ENCODE results near the gene SLIT1.

SLIT1 gene

GRCh38 chr10:97116462-97117162 lies 69.1 kb downstream of the SLIT1 start:
- DNase-seq (ENCODE audit: low read depth in 2 of 2, low spot score in 1 of 2) = no peak

GRCh38 chr10:97115846-97116245 lies 69.9 kb downstream of the SLIT1 start:
- no peak for DNase-seq (ENCODE audit: low read depth in 2 of 2, low spot score in 1 of 2)

DNA sequence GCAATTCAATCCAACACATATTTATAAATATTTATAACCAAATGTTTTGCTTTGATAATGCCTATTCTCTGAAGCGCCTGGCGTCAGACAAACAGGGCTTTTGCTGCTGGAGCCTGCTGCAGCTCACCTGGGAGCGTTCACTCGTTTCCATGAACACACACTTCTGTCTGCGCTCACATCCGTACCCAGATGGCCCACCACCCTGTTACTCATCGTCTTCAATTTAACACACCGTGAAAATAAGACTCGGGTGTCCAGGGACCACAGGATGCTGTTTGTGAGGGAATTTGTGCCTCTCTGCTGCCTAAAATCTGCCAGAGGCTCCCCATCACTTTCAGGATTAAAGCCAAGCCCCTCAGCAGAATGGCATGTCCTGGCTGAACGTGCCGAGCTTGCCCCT lies 74.1 kb downstream of the SLIT1 start:
- no peak for DNase-seq (ENCODE audit: low read depth in 2 of 2, low spot score in 1 of 2)

DNA sequence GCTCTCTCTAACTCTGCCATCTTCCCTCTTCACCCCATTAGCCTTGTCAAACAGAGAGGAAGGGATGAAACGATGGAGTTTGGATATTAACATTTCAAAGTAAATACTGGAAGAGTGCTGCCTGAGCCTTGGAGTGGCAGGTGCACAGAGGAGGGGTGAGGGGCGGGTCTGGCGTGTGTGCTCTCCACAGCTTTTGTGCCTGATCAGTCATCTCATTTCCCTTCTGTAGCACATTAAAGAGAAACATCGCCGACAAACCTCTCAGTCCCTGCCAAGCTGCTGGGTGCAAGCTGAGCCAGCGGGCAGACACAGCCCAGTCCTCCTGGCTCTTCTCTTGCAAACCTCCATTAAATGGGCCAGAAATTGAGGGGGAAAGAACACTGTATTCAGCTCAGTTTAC lies 76.2 kb downstream of the SLIT1 start:
- DNase-seq (ENCODE audit: low read depth in 2 of 2, low spot score in 1 of 2) = no peak

- no peak for DNase-seq (ENCODE audit: low read depth in 2 of 2, low spot score in 1 of 2)
These were observed 78.2 kb downstream of the SLIT1 start for GRCh38 chr10:97107551-97107950.

DNA sequence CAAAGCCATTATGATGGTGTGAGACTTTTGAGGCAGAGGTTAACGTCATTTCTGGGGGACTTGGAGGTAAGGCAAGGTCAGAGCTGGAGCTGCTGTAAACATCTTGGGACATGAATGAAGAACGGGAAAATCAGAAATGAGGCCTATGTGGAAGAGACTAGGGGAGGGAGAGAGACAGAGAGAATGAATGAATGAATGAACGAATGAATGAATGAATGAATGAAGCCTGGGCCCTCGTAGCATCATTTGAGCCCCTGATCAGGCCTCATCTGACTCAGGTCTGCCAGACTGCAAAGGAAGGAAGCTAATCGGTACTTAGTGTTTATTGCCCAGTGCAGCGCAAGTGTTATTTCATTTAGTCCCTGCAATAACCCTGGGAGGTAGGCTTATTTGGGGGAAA lies 79.6 kb downstream of the SLIT1 start:
- DNase-seq (ENCODE audit: low read depth in 2 of 2, low spot score in 1 of 2) = no peak

DNA sequence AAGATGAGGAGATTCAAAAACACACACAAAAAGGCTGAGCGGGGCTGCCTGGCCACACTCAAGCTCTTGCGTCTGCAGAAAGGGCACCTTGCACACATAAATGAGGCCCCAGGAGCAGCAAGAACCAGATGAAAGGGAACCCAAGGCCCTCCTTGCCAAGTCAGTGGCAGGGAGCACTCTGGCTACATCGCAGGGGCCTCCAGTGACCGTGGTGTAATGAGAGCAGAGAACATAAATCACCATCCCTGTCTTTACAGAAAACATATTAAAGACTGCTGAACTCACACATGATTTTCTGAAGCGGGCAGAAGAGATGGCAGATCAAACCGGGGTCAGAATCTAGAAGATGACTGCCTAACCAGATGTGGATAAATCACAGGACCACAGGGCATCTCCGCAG lies 80.5 kb downstream of the SLIT1 start:
- DNase-seq (ENCODE audit: low read depth in 2 of 2, low spot score in 1 of 2) = no peak

GRCh38 chr10:97103316-97104080 lies 82.3 kb downstream of the SLIT1 start:
- DNase-seq (ENCODE audit: low read depth in 2 of 2, low spot score in 1 of 2) = no peak

GRCh38 chr10:97102441-97102840 lies 83.3 kb downstream of the SLIT1 start:
- DNase-seq (ENCODE audit: low read depth in 2 of 2, low spot score in 1 of 2) = no peak

DNA sequence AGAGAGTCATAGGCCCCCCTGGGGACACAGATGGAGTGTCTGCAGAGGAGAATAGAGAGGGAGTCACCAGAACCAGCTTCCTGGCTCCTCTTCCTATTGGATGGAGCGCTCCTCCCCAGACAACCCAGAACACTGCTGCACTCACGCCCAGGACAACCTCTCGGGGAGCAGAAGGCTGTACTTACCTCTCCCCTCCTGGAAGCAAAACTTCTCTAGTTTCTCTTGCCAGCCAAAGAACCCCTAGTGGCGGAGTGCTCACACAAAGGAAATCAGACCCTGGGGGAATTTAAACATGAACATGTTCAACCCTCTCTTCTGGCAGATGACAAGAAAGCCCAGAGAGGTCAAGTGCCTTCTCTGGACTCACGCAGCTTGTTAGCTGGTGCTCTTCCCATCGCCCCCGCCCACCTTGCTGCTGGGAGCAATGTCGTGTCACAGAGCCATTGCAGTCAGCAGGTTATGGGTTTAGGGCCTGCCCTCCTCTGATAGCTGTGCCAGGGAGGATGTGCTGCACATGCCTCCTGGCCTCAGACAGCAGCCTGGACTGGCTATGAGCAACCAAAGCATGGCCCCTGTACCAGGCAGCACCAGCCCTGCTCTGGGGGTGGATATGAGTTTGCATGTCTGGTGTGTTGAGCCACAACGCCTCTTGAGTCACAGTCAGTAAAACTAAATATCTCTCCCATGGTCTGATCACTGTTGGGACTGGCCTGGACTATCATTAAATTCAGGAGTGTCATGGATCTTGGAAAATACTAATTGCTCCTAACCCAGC lies 84.4 kb downstream of the SLIT1 start:
- DNase-seq (ENCODE audit: low read depth in 2 of 2, low spot score in 1 of 2) = no peak

- no peak for DNase-seq (ENCODE audit: low read depth in 2 of 2, low spot score in 1 of 2)
These were observed 85.1 kb downstream of the SLIT1 start for GRCh38 chr10:97100657-97101056.

DNA sequence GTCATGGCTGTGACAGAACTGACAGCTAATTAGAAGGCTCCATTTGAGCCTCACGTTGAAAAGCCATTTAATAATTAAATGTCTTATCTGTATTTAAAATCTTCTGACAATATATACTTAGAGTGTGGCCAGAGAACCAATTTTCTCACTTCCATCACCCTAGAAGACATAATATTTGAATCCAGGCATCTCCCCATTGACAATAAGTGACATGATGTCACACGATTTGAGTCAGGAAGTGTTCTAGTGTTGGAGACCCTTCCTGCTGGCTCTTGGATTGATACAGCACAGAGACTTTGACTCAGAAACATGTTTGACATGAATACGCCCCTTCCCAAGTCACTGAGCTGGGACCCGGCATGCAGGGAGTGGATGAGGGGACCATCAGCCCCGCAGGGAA lies 85.9 kb downstream of the SLIT1 start:
- no peak for DNase-seq (ENCODE audit: low read depth in 2 of 2, low spot score in 1 of 2)

DNA sequence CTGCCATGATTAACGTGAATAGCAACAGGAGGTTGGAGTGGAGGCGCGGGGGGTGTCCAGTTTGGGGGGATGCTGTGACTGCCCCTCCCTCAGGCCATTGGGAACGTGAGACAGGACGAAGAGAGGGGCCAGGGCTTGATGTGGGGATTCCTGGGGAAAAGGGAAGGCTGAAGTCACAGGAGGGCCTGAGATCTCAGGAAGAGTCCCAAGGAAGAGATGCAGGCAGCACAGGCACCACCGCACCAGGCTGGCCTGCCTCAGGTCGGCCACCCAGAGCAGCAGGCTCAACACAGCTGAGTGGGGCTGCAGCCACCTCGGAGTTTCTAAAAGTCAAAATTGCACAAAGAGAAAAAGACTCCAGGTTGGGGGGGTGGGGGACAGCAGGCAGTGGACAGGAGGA lies 86.7 kb downstream of the SLIT1 start:
- DNase-seq (ENCODE audit: low read depth in 2 of 2, low spot score in 1 of 2) = no peak

GRCh38 chr10:97097084-97097433 lies 88.7 kb downstream of the SLIT1 start:
- no peak for DNase-seq (ENCODE audit: low read depth in 2 of 2, low spot score in 1 of 2)

DNA sequence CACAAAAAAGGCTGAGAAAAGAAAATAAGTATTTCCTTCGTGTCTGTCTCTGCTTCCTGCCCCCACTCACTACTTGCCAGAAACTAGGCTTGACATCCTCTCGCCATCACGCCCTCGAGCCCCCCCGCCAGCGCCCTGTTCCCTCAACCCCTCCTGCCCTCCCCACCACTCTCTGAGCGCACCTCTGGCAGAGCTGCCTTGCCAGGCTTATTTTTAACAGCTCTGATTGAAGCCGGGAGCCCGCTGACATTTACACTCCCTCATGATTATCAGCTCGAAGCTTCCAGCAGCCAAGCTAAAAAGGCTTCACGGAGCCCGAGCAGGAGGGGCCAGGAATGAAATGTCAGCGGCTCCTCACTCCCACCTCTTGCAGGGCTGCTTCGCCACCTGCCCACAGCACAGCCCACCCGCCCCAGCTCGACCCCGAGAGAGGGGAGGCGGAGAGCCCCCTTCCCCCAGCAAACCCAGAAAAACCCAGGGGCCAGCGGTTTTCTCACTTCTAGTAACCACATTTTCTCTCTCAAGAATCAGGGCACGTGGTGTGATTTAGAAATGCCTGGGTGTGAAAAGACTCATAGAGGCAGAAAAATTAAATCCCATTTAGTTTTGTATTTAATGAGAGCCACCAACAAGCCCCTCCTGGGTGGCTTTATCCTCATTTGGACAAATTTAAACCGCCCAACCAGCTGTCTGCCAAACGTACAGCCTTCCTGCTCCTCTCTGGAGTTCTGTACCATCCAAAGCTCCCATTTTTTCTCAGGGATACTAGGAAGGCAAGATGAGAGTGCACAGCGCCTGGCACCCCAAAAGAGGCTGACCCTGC lies 89.3 kb downstream of the SLIT1 start:
- no peak for DNase-seq (ENCODE audit: low read depth in 2 of 2, low spot score in 1 of 2)

DNA sequence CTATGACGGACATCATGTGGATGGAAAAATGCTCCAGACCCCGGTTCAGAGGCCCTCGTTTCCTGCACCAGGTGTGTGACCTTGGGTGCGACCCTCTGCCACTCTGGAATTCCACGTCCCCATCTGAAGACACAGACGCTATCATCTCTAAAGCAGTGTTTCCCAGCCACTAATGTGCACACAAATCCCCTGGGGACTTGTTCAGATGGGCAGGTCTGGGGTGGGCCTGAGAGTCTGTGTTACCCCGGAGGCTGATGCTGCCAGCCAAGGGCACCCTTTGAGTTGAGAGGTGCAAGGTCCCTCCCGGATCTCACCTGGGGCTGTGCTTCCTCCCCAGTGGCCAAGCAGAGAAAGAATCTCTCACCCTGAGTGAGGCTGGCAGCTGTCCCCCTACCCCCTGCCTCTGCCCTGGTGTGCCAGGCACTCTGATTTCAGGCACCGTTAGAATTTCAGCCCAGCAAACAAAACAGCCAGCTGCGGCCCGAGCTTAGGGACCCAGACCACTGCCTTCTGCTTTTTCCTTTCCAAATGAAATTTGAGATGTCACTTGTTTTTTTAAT lies 90.0 kb downstream of the SLIT1 start:
- no peak for DNase-seq (ENCODE audit: low read depth in 2 of 2, low spot score in 1 of 2)

DNA sequence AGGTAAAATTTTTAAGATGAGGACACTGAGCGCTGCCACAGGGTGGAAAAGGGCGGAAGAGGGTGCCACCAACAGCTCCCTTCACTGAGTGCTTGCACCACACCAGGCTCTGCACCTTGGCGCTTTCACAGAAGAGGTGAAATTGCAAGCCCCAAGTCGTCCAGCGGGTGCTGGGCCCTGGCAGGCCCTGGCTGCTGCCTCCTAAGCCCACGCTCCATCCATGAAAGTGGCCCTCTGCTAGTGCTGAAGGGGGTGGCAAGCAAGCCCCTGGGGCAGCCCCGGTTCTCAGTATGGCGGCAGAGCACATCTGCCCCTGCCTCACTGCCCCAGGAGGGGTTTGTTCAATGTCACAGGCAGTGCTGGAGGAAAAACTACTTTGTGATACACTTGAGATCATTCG lies 95.1 kb downstream of the SLIT1 start:
- no peak for DNase-seq (ENCODE audit: low read depth in 2 of 2, low spot score in 1 of 2)

GRCh38 chr10:97090035-97090434 lies 95.7 kb downstream of the SLIT1 start:
- no peak for DNase-seq (ENCODE audit: low read depth in 2 of 2, low spot score in 1 of 2)

GRCh38 chr10:97089209-97089870 lies 96.4 kb downstream of the SLIT1 start:
- no peak for DNase-seq (ENCODE audit: low read depth in 2 of 2, low spot score in 1 of 2)

DNA sequence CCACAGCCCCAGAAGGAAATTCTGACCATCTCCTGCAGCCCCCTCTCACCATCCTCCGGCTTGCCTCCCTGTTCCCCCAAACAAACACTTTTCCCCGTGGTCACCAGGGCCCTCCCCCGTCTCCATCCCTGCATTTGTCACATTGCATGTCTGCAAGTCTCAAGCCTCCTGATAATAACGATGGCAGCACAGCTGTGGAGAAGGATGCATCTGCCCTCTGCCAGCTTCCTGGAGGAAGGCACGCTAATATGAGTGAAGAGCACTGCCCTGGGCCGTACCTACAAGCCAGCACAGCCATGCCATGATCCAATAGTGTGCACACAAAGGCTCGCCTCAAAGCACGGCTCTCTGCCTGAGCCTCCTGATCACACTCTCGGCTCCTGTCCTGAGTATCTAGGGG lies 98.5 kb downstream of the SLIT1 start:
- no peak for DNase-seq (ENCODE audit: low read depth in 2 of 2, low spot score in 1 of 2)

All from stimulated activated CD8-positive, alpha-beta memory T cell treated with anti-CD3 and anti-CD28 coated beads, Interleukin-4, amount 100 ng/mL, for 1 hour (primary cell).